ENCODE measurements around the gene EZH2. TPM values are rescaled to one million over a fixed set of nuclear protein-coding genes. Genes with fewer than 3 reads are reported as not detected.

Gene EZH2
- total RNA-seq, 1 experiment from 2014 or later, result 19.4 TPM

DNA sequence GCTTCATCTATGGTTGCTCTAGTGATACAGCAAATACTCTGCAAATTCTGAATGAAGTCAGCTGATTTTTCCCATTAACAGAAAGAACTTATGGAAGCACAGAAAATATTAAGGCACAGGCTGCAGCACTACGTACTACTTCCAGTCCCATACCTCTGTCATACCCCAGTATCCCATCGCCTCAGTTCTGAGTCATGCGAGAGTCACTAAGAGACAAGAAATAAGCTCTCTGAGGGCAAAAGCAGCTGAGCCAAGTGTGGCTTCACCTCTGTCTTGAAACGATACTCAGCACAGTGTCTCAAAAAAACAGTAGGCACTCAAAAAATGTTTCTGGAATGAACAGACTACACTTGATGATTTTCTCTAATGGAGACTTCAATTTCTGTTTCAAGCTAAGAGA lies 48.2 kb downstream of the EZH2 start:
- peaks cover 16% of the 10 kb centered on the region for H3K36me3 ChIP-seq
- DNase-seq, result no peak
- H3K27me3 ChIP-seq, result no peaks in the 10 kb centered on the region
- H3K4me3 ChIP-seq, result no peak overlapping the region
- no peaks in the 10 kb centered on the region for H3K9me3 ChIP-seq

DNA sequence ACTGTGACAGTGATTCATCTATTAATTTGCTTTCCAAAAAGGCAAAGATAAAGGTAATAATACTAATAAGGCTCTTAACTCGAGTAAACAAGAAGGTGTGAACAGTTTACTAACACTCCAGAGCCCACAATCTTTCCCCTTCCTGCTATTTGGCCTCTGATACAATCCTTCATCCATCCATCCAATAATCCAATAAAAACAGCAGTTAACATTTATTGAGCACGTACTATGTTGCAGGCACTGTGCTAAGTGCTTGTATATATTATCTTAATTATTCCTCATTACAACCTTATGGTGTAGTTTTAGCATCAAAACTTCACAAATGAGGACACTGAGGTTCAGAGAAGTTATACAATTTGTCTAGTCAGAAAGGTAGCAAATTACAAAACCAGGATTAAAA lies 49.5 kb downstream of the EZH2 start:
- no peaks in the 10 kb centered on the region for H3K27me3 ChIP-seq
- DNase-seq, result no peak
- H3K36me3 ChIP-seq, result peaks cover 19% of the 10 kb centered on the region
- no peaks in the 10 kb centered on the region for H3K9me3 ChIP-seq
- H3K4me3 ChIP-seq, result no peak overlapping the region

DNA sequence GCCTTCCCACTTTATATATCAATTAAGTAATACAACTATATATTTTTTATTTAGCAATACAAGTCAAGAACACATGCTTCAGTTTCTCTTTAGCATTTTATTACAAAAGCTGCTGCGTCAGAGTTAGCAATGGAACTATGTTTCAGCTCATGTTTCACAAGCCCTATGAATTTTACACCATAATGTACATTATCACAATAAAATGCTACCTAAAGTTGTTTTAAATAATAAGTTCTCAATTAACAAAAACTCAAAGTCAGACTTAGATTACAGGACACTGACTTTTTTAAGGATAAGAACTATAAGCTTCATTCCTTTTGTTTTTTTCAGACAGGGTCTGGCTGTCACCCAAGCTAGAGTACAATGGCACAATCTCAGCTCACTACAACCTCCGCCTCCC lies 52.3 kb downstream of the EZH2 start:
- H3K9me3 ChIP-seq, result no peaks in the 10 kb centered on the region
- H3K4me3 ChIP-seq, result no peak overlapping the region
- H3K27me3 ChIP-seq, result no peaks in the 10 kb centered on the region
- H3K36me3 ChIP-seq, result peaks cover 17% of the 10 kb centered on the region
- DNase-seq, result no peak

DNA sequence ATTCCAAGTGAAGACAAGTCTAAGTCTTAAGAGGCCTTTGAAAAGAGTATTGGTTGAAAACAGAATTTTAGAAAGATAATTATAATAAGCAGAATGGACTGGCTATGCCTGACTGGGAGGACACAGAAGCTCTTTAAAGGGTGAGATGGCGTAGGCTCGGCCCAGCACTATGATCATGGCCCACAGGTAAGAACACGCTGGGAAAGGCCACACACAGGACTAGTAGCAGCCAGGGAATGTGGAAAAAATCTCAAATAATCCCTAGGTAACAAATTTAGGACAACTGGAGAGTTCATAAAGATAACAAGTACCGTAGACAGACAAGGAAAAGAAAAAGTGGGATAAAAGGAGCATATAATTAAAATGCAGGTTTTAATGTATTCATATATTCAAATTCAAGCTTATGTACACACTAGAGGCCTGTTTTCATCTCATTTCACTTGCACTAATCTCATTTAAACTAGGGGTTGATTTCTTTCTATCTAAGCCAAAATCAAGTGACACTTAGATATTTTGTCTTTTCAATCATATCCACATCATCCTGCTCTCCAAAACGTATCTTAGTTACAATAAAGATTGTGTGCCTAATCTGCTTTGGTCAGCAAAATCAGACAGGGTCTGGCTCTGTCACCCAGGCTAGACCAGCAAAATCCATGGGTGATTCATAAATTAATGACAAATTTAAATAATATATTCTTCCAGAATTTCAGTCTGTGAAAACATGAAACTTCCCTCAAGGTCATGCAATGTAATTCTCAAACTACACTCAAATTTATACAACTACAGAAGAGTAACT lies 53.0 kb downstream of the EZH2 start:
- H3K36me3 ChIP-seq, result peaks cover 10% of the 10 kb centered on the region
- H3K9me3 ChIP-seq, result no peaks in the 10 kb centered on the region
- no peak for DNase-seq
- no peaks in the 10 kb centered on the region for H3K27me3 ChIP-seq
- no peak overlapping the region for H3K4me3 ChIP-seq

DNA sequence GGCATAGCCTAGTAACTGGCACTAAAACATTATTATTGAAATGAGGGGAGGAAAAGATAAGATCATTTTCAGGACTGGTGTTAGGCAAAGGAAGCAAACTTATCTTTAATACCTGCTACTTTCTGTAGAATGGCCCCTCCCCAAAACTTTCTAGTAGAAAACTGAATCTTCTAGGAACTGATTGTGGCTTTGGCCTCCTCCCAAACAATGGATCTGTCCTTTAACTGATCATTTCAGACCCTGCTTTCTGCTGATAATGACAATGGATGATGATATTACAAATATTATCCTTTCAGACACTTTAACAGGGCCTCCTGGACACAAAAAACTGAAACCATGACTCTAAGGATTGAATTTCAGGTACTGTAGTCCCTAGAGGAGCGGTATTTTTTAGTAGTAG lies 55.1 kb downstream of the EZH2 start:
- no peak for DNase-seq
- H3K9me3 ChIP-seq, result no peaks in the 10 kb centered on the region
- peaks cover 8% of the 10 kb centered on the region for H3K36me3 ChIP-seq
- H3K4me3 ChIP-seq, result no peak overlapping the region
- no peaks in the 10 kb centered on the region for H3K27me3 ChIP-seq

DNA sequence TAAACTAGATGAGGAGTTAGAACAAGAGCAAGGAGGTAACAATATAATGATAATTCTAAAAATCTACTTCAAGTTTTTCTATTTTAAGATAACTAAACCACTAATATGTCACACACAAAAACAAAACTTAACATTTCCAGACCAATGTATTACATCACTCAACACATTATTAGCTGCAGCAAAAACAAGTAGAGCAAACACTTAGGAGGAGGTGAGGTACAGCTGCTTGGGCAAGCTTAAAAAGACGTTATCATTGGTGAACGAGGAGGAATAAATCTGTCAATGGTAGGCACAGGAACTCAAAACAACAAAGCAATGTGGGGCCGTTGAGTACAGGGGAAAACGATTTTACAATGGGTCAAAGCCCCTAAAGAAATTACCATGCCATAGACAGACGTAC lies 58.8 kb downstream of the EZH2 start:
- H3K36me3 ChIP-seq, result peaks cover 8% of the 10 kb centered on the region

DNA sequence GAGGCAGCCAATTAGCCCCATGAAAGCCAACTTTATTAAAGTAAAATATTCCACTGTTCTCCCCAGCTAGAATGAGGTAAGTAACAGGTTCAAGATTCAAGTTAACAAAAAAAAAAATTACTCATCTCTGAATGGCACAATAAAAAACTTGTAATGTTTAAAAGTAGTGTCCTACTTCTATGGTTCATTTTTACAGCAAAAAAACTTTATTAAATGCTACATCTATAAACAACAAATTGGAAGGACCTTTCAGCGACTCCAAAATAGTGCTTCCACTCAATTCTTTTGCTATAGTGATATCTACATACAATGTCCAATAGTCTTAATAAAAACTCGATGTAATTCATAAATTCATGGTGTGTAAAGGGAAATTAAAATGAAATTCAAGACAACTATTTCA lies 59.2 kb downstream of the EZH2 start:
- Histone ChIP-seq H3K9me3 (no peaks in the 10 kb centered on the region), H3K4me3 (no peak overlapping the region), H3K36me3 (peaks cover 8% of the 10 kb centered on the region), H3K27me3 (no peaks in the 10 kb centered on the region)
- no peak for DNase-seq

More for the DNA sequence above, 58.8 kb downstream of the EZH2 start:
- Histone ChIP-seq H3K27me3 (no peaks in the 10 kb centered on the region), H3K4me3 (no peak overlapping the region), H3K9me3 (no peaks in the 10 kb centered on the region)
- DNase-seq, result no peak

DNA sequence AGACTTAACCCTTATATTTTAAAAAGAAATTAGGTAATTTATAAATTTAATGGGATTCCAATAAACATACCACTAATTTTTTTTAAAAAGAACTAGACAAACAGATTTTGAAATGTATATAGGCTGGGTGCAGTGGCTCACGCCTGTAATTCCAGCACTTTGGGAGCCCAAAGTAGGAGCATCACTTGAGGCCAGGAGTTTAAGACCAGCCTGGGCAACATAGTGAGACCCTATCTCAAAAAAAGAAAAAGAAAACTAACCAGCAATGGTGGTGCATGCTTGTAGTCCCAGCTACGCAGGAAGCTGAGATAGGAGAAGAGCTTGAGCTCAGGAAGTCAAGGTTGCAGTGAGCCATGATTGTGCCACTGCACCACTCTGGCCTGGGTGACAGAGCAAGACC lies 62.7 kb downstream of the EZH2 start:
- DNase-seq, result no peak
- H3K9me3 ChIP-seq, result no peaks in the 10 kb centered on the region
- peaks cover 12% of the 10 kb centered on the region for H3K36me3 ChIP-seq
- no peak overlapping the region for H3K4me3 ChIP-seq
- no peaks in the 10 kb centered on the region for H3K27me3 ChIP-seq

DNA sequence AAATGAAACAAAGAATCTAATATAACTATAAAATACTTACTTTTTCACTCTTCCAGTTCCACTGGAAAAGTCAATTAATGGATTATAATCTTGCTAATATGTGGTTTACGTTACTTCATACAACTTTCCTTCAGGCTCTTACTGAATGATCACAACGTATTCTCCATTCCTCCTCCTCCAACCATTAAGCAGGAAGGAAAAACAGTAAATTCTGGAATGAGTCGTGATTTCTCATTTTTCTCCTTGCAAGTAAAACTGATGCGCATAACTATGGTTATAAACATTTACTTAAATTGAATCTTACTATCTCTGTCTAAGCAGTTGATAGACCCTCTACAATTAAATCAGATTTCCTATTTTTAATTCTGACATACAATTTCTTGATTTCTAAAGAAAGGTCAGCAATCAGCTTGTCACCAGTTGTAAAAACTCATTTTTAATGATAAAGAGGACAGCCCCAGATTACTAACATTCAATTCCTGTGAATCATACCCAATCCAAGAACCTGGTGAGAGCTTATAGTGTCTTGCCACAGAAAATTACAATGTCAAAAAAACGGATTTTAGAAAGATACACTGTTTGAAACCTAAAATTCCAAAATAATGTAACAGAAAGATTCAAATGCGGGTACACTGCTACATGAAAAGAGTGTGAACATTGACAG lies 64.3 kb downstream of the EZH2 start:
- no peak for DNase-seq
- no peak overlapping the region for H3K4me3 ChIP-seq
- no peaks in the 10 kb centered on the region for H3K9me3 ChIP-seq
- no peaks in the 10 kb centered on the region for H3K27me3 ChIP-seq
- peaks cover 18% of the 10 kb centered on the region for H3K36me3 ChIP-seq

DNA sequence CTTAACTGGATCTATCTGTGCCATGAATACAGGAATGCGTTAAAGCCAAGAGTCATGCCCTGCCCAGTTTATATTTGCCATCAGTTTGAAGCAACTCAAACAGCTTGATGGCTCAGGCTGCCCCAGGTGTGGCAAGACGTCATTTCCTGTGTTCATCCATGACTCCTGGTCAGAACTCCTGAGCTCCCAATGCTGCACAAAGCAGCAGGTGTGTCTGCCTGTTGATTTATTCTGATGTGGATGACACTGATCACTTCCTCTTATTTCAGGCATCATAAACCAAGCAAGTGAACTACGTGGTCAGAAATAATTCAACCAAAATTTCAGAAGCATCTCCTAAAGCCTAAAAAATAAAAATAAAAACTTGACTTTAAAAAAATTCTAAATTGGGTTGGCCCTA lies 68.5 kb downstream of the EZH2 start:
- H3K27me3 ChIP-seq, result no peaks in the 10 kb centered on the region
- no peaks in the 10 kb centered on the region for H3K9me3 ChIP-seq
- peaks cover 21% of the 10 kb centered on the region for H3K36me3 ChIP-seq
- DNase-seq, result no peak
- H3K4me3 ChIP-seq, result no peak overlapping the region

DNA sequence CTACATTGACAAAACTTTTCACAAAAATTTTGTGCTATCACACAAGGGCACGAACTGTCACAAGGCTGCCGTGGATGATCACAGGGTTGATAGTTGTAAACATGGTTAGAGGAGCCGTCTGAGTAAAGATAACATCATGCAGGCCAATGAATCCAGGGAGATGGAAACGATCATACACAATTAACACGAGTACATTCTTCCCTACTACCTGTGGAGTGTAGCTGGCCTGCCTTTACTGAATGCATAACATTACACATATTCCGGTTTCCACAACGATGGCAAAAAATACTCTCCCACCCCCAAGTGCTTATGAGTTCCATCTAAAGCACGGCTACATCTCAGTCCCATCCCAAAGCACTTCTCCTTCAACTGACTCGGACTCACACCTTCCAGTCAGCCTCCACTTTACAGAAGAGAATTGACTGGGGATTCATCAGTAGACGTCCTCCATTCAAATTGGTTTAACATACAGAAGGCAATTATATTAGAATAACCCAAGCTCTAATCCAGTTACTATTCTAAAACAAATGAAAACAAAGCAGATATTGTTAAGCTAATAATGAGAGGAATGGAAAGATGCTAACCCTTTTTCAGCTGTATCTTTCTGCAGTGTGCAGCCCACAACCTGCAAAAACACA lies 69.0 kb downstream of the EZH2 start:
- no peaks in the 10 kb centered on the region for H3K27me3 ChIP-seq
- H3K36me3 ChIP-seq, result peaks cover 23% of the 10 kb centered on the region
- no peak overlapping the region for H3K4me3 ChIP-seq
- no peaks in the 10 kb centered on the region for H3K9me3 ChIP-seq
- DNase-seq, result no peak

DNA sequence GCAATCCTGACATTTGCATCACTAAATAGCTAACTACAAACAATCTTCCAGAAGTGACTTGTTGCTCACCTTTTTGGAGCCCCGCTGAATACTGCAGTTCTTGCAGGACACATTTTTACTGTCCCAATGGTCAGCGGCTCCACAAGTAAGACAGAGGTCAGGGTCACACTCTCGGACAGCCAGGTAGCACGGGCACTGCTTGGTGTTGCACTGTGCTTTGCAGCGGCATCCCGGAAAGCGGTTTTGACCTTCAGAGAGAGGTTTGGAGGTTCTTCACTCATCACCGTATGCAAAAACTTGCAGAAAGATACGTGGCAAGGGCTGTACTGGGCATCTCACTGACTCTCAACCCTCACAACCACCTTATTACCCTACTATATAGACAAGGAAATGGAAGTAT lies 70.2 kb downstream of the EZH2 start:
- no peaks in the 10 kb centered on the region for H3K27me3 ChIP-seq
- H3K9me3 ChIP-seq, result no peaks in the 10 kb centered on the region
- peaks cover 22% of the 10 kb centered on the region for H3K36me3 ChIP-seq
- DNase-seq, result no peak
- no peak overlapping the region for H3K4me3 ChIP-seq

DNA sequence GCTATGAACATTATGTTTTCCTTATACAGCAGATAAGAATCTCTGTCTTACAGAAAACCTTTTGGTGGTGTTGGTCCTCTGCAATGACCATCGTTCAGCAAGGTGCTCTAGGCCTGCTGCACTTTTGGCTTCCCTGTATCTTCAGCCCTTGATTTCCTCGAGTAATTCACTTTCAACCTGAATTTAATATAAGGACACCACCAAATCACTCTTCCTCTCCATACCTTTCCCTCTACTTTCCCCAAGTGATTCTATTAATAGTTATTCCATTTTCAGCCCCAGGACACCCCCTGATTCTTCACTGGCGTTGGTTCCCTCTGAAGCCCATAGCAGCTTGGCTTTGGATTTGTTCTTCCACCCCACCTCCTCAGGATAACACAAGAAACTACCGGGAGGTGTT lies 72.2 kb downstream of the EZH2 start:
- Histone ChIP-seq H3K27me3 (no peaks in the 10 kb centered on the region), H3K4me3 (no peak overlapping the region), H3K9me3 (no peaks in the 10 kb centered on the region), H3K36me3 (peaks cover 20% of the 10 kb centered on the region)
- no peak for DNase-seq

DNA sequence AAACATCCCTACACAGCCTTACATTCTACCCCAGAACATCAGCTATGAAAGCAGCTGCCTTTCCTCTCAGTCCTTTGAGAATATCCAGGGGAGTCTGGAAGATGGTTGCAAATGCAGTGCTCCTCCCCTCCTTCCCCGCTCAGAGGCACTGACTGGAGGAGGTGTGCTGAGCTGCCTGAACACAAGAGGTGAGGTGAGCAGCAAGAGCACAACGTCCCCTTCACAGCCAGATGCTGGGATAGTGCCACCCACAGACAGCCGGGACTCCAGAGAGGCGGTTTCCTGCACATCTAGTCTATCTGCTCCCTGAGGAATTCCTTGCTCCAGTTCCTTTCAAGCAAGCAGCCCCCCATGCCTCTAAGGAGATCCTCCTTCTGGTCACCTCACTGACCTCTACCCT lies 74.2 kb downstream of the EZH2 start:
- peaks cover 11% of the 10 kb centered on the region for H3K36me3 ChIP-seq
- no peaks in the 10 kb centered on the region for H3K27me3 ChIP-seq
- no peak for DNase-seq
- H3K9me3 ChIP-seq, result no peaks in the 10 kb centered on the region
- H3K4me3 ChIP-seq, result no peak overlapping the region

DNA sequence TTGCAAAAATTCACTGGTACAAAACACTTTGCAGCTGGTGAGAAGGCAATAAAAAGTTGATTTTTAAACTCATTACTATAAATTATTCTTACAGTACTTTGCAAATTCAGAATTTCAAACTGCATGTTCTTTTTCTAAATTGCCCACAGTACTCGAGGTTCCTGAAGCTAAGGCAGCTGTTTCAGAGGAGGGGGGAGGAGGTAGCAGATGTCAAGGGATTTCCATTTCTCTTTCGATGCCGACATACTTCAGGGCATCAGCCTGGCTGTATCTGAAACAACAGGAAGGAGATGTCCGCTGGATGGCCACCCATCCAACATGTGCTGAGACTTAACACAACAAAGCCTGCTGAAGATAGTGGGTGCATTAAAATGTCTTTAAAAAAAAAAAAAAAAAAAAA lies 76.7 kb downstream of the EZH2 start:
- no peak for DNase-seq
- Histone ChIP-seq H3K9me3 (no peaks in the 10 kb centered on the region), H3K36me3 (peaks cover 8% of the 10 kb centered on the region), H3K27me3 (no peaks in the 10 kb centered on the region), H3K4me3 (no peak overlapping the region)

DNA sequence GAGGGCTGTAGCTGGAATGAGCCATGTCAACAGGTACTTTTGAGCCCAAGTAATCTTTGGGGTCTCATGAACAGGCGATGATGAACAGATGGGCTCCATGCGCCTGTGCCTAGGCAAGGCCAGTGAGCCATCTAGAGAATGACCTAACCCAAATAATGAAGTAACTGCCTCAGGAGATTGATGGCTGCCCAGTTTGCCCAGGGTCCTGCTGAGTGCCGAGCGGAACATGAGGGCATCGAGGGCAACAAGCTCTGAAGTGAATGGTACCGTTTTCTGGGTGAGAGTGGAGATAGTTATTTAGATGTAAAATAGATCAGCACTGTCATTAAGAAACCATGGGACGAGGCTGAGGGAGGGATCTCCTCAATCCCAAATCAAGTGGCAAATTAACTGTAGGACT lies 77.9 kb downstream of the EZH2 start:
- no peaks in the 10 kb centered on the region for H3K9me3 ChIP-seq
- no peak for DNase-seq
- H3K27me3 ChIP-seq, result no peaks in the 10 kb centered on the region
- H3K36me3 ChIP-seq, result peaks cover 8% of the 10 kb centered on the region
- H3K4me3 ChIP-seq, result no peak overlapping the region

DNA sequence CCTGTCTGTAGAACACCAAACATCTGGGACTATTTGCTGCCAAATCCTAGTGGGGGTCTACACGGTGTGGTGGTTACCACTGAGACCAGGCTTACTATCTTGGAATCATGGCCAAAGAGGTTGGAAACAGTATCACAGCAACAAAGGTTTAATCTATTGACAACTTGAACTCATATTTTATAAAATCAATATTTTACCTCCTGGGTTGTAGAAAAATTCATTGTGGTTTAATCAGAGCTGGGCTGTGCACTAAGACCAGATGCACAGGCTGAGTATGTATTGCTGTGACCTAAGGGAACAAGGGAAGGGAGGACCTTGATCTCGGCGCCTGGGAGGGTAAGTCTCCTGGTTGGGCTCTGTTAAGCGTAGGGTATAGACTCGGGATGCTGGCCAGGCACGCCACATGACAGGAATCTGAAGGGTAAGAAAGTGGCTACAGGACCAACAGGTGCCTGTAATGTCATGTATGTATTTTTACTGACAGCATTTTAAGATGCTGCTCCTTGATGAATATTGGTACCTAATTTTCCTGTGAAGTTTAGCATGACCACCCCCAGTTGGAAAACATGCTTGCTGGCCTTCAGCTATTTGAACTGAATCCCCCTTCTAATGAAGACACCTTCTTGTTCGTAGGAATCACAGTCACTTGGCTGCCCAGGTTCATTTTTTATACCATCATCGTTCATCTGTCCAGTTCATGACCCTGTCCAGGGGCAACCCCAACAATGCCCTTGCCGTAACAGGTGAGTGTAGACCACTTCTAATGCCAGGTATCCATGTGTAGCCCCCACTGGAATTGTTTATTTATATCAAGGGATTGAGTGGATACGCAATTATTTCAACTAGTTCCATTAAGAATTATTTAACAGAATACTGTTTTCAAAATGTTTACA lies 79.5 kb downstream of the EZH2 start:
- Histone ChIP-seq H3K9me3 (no peaks in the 10 kb centered on the region), H3K27me3 (no peaks in the 10 kb centered on the region), H3K36me3 (peaks cover 6% of the 10 kb centered on the region), H3K4me3 (no peak overlapping the region)
- DNase-seq, result no peak

Data from MG63 (cell line).